ENCODE results near the gene CRY2. TPM values are rescaled to one million over a fixed set of nuclear protein-coding genes. Genes with fewer than 3 reads are reported as not detected.

CRY2 gene
- total and polyA plus RNA-seq, 10 of the 15 experiments (the other 5 are each of a cell fraction or from before 2014, with no cell fraction given): 1.2 to 14.7 (median 8.1) TPM

DNA sequence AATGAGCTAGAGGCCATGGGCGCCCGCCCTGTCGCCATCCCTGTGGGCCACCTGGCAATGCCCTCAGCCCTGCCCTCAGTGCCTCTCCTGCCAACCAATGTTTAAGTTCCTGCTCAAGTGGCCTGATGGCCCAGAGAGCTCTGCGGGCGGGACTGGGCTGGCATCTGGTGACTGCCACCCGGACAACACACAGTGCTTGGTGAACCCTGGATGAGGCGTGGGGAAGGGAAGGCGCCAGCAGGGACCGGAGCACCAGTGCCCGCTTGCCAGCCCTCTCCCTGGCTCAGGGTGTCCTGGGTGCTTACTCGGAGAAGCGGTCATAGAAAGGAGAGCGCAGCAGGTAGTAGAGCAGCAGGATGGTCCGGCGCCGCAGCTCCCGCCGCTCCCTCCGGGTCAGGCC, 66.2 kb downstream of the CRY2 start (continued):
- TF ChIP-seq, protein P1, sequence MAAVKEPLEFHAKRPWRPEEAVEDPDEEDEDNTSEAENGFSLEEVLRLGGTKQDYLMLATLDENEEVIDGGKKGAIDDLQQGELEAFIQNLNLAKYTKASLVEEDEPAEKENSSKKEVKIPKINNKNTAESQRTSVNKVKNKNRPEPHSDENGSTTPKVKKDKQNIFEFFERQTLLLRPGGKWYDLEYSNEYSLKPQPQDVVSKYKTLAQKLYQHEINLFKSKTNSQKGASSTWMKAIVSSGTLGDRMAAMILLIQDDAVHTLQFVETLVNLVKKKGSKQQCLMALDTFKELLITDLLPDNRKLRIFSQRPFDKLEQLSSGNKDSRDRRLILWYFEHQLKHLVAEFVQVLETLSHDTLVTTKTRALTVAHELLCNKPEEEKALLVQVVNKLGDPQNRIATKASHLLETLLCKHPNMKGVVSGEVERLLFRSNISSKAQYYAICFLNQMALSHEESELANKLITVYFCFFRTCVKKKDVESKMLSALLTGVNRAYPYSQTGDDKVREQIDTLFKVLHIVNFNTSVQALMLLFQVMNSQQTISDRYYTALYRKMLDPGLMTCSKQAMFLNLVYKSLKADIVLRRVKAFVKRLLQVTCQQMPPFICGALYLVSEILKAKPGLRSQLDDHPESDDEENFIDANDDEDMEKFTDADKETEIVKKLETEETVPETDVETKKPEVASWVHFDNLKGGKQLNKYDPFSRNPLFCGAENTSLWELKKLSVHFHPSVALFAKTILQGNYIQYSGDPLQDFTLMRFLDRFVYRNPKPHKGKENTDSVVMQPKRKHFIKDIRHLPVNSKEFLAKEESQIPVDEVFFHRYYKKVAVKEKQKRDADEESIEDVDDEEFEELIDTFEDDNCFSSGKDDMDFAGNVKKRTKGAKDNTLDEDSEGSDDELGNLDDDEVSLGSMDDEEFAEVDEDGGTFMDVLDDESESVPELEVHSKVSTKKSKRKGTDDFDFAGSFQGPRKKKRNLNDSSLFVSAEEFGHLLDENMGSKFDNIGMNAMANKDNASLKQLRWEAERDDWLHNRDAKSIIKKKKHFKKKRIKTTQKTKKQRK (IDR thresholded peaks at IDR 0.05; ENCODE audit: low read depth, low read length): no peak
- no peak for TF ChIP-seq FOXM1 (IDR thresholded peaks at IDR 0.05; ENCODE audit: low read depth, low read length)
- no peak for TF ChIP-seq NFXL1 (IDR thresholded peaks at IDR 0.05; ENCODE audit: borderline replicate concordance)
- no peak for TF ChIP-seq NR2C2 (IDR thresholded peaks at IDR 0.05; ENCODE audit: borderline replicate concordance, control insufficient read depth, insufficient read length, low read depth)

DNA sequence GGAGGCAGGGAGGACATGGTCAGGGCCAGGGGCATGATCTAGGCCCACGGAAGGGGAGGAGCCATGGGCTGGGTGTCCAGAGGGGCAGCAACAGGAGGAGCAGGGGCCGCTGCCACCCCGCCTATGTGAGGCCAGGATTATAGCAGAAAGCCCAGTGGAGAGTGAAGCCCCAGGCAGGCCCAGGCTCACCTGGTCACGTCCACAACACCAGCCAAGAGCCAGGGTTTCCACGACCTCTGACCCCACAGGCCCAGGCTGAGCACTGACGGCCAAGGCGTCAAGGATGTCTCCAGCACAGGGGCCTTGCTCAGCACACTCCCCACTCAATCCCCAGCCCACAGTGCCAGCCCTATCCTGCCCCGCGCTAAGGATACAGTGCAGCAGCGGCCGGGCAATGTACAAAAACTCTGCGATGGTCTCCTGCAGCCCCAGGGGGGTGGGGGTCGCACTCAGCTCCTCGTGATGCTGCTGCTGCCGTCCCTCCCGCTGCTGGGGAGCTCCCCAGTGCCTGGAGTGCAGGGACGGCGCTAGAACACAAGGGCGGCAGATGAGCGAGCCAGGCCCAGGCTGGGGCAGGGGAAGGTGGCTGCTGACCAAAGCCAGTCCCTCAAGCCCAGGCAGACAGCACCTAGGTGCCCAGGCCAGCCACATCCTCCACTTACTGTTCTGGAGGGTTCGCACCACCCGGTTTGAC, 66.8 kb downstream of the CRY2 start:
- POLR2A ChIA-PET: interaction anchor here (1.0 kb wide), 1 partner anchor 21 kb away, joined by 7 read pairs; no protein-coding TSS in a partner anchor
- Histone ChIP-seq H3K9me3 (replicated peaks; ENCODE audit: control insufficient read depth, insufficient read depth, low read length) (no peaks in the 10 kb centered on the region), H4K20me1 (ENCODE audit: control insufficient read depth, insufficient read depth) (no peaks in the 10 kb centered on the region), H3K4me2 (ENCODE audit: control insufficient read depth, insufficient read depth) (no peak overlapping the region), H3K4me3 (no peak overlapping the region), H3K36me3 (ENCODE audit: control insufficient read depth in 2 of 2, insufficient read depth in 2 of 2, low read length in 1 of 2) (peaks cover 15 to 17% of the 10 kb centered on the region in 2 experiments), H3K27ac (ENCODE audit: control insufficient read depth, insufficient read depth) (no peak overlapping the region), H3K9ac (ENCODE audit: control insufficient read depth, insufficient read depth, low read length) (no peak overlapping the region), H2AFZ (ENCODE audit: control insufficient read depth, low read depth, low read length) (no peak overlapping the region), H3K4me1 (ENCODE audit: control insufficient read depth, insufficient read depth, low read length) (peaks cover 14% of the 10 kb centered on the region), H3K27me3 (replicated peaks in 1 of 2; ENCODE audit: control insufficient read depth in 2 of 2, insufficient read depth in 2 of 2, low read length in 1 of 2) (no peaks in the 10 kb centered on the region), H3K79me2 (ENCODE audit: control insufficient read depth, insufficient read depth, low read length) (peaks cover 16% of the 10 kb centered on the region)
- intact Hi-C loops (cut with micrococcal nuclease; ENCODE audit: unreplicated experiment) (no loop called here), in situ Hi-C loops (cut with MboI) (no loop called here)
- RAD21 ChIA-PET (ENCODE audit: unreplicated experiment): no interaction called here
- no peak for ATAC-seq
- FAIRE-seq: no peak
- CTCF ChIA-PET: no interaction called here
- DNase-seq (ENCODE audit: low read depth, low spot score): no peak
- 86% methylated on average over 20 of the region's 22 CpGs for WGBS (ENCODE audit: insufficient coverage, insufficient replicate concordance, low lambda C conversion rate, missing lambda C conversion rate)
- SMC1A ChIA-PET (ENCODE audit: uncharacterized antibody, unreplicated experiment): no interaction called here
- TF ChIP-seq MTA3 (IDR thresholded peaks at IDR 0.05; ENCODE audit: borderline replicate concordance, low read length): no peak
- TF ChIP-seq POLR2A (IDR thresholded peaks at IDR 0.05; ENCODE audit: low read depth, low read length): peak; percentile 34; the same call in 1 of the 2 replicates
- BruUV-seq (replicated peaks): no TSS peak

Measured in GM12878 (cell line).